Stimulated activated memory B cell treated with anti-CD40 and anti-IgM and Interleukin-4, amounts not matched to agents 10 μg/mL and 1 μg/mL and 100 μg/mL, for 72 hours (primary cell): Measurements from ENCODE around the gene ADORA1.
A peak's percentile ranks its signal among the peaks of the same experiment; 100 is the strongest.

Source experiments
- ATAC-seq: fragments of 150-1000 bp; cut with Tn5 transposase; 2 replicates; pipeline ENCODE4 v1.10.0; 2021
- H3K27ac Mint-ChIP-seq: one replicate; pipeline ENCODE4 v1.8.0; 2022; ENCODE audit warnings: mild to moderate bottlenecking, mixed read lengths
- H3K27me3 Mint-ChIP-seq: one replicate; pipeline ENCODE4 v1.8.0; 2022; ENCODE audit warnings: mixed read lengths
- H3K36me3 Mint-ChIP-seq: one replicate; pipeline ENCODE4 v1.8.0; 2022; ENCODE audit warnings: mixed read lengths
- H3K4me1 Mint-ChIP-seq: one replicate; pipeline ENCODE4 v1.8.0; 2022; ENCODE audit warnings: mixed read lengths
- H3K4me3 Mint-ChIP-seq: one replicate; pipeline ENCODE4 v1.8.0; 2022; ENCODE audit warnings: mild to moderate bottlenecking, moderate library complexity, mixed read lengths
- H3K9me3 Mint-ChIP-seq: one replicate; pipeline ENCODE4 v1.8.0; 2022; ENCODE audit warnings: mixed read lengths

The ADORA1 gene

DNA sequence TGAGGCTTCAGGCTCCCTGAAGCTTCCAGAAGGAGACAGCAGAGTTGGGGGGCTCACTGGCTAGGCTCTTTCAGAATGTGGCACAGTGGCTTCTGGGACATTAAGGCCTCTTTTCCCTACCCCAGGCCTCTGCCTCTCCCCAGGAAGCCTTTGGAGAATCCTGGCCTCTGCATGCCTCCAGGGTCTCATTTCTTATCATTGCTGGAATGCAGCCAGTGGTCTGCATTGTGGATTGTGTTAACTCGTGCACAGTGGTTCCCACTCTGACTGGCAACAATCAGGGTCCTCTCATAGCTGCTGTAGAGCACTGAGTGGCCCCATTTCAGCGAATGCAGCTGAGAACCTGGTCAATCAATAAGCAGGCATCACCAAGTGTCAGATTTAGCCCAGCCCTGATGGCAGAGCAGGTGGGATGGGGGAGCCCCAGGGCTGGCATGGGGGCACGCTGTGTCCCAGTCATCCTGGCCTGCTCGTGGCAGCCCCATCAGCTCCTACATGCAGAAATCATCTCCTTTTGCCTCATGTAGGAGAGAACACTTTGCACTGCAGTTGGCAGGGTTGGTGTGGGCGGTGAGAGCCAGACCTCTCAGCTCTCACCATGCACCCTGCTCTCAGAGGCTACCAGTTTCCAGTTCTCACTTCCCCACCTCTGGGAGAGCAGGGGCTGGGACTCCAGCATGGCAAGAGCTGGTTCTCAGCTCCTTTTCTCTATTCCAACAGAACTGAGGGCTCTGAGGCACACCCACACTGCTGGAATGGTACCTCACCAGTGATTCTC, 13.4 kb downstream of the ADORA1 start:
- Mint-ChIP-seq H3K9me3 (no peaks in the 10 kb centered on the region), H3K4me3 (no peak overlapping the region), H3K36me3 (no peaks in the 10 kb centered on the region), H3K27me3 (peaks cover 26% of the 10 kb centered on the region), H3K27ac (no peak overlapping the region), H3K4me1 (peaks cover 4% of the 10 kb centered on the region)
- peak; percentile 67 for ATAC-seq

DNA sequence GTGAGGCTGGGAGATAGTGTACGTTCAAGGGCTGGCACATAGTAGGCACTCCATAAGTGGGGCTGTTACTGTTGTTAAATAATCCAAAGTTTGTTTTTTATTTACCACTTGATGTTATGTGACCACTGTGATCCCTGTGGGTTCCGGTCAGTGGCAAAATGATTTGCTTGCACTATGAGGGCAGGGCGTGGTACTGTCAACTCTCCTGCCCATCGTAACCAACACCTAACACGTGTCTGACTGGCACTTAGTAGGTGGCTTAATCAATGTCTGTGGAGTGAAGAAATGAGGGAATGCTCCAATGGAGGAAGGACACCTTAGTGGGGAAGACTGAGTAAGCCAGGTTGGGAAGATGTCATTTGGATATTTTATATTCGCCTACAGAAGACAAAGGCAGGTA, 14.6 kb downstream of the ADORA1 start:
- H3K4me3 Mint-ChIP-seq: no peak overlapping the region
- ATAC-seq: no peak
- H3K4me1 Mint-ChIP-seq: no peaks in the 10 kb centered on the region
- peaks cover 15% of the 10 kb centered on the region for H3K27me3 Mint-ChIP-seq
- H3K36me3 Mint-ChIP-seq: no peaks in the 10 kb centered on the region
- no peak overlapping the region for H3K27ac Mint-ChIP-seq
- no peaks in the 10 kb centered on the region for H3K9me3 Mint-ChIP-seq

GRCh38 chr1:203142684-203143408, 15.3 kb downstream of the ADORA1 start:
- H3K27me3 Mint-ChIP-seq: peaks cover 11% of the 10 kb centered on the region
- H3K36me3 Mint-ChIP-seq: no peaks in the 10 kb centered on the region
- no peaks in the 10 kb centered on the region for H3K9me3 Mint-ChIP-seq
- ATAC-seq: no peak
- H3K27ac Mint-ChIP-seq: no peak overlapping the region
- no peak overlapping the region for H3K4me3 Mint-ChIP-seq
- no peaks in the 10 kb centered on the region for H3K4me1 Mint-ChIP-seq

DNA sequence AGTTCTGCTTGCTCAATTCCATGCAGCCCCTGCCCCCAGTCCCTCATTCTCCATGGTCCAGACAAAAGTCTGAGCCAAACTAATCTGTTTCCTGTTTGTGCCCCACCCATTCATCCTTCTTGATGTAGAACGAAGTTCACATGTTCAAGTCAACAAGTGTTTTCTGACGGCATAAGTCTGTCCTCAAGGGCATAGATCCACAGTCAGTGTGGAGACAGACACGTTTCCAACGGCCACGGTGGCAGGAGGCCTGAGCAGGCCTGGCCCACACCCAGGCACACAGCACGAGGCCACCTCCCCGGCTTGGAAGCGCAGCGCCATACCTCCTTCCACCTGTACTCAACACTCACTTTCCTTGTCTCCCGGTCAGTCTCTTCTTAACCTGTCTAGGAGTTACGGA, 16.1 kb downstream of the ADORA1 start:
- Mint-ChIP-seq H3K36me3 (no peaks in the 10 kb centered on the region), H3K4me3 (no peak overlapping the region), H3K27ac (no peak overlapping the region), H3K4me1 (no peaks in the 10 kb centered on the region), H3K9me3 (no peaks in the 10 kb centered on the region), H3K27me3 (peaks cover 11% of the 10 kb centered on the region)
- no peak for ATAC-seq

DNA sequence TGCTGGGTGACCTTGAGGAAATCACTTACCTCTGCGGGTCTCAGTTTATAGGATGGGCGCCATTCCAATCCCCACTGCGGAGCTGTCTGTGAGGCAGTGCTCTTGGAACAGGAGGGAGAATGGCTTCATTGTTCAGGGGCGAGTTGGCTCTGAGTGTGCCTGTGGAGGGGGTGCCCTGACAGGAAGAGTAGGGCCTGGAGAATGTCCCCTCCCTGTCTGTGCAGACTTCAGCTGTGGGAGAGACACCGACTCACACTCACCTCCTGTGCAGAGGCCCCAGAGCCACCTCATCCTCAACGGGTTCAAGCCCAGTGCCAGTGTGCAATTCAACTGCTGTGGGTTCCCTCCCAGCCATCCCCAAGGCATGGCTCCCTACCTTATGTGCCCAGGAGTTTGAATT, 17.1 kb downstream of the ADORA1 start:
- H3K9me3 Mint-ChIP-seq: no peaks in the 10 kb centered on the region
- H3K4me1 Mint-ChIP-seq: no peaks in the 10 kb centered on the region

DNA sequence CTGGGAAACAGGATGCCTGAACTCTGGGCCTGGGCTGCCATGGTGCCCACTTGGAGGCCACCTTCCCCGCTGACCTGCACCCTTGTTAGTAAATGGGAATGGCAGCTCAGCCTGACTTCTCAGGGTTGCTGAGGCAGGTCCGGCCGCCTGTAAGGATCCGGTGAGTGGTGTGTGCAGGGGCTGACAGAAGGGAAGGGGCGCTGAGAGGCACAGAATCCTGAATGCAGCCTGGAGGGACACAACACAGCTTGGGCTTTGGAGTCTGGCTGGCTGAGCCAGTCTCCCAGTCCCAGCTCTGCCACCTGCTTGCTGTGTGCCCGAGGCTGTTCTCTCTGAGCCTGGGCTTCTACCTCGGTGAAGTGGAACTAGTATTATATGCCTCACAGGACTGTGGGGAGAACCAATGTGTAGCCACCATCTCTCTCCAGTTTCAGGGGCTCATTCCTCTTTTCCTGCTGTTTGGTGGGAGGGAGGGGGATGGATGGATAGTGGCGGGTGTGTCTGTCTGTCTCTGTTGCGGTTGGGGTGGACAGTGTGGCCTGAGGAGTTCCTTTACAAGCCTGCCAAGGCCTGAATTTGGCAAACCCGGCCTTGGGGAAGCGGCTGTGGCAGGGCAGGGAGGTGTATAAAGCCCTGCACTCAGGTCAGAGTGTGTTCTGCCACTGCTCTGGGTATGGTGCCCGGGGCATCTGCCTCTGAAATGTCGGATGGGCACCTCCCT, 18.0 kb downstream of the ADORA1 start:
- H3K4me1 Mint-ChIP-seq: no peaks in the 10 kb centered on the region
- no peak overlapping the region for H3K4me3 Mint-ChIP-seq
- no peak for ATAC-seq
- no peaks in the 10 kb centered on the region for H3K36me3 Mint-ChIP-seq
- no peaks in the 10 kb centered on the region for H3K9me3 Mint-ChIP-seq
- H3K27ac Mint-ChIP-seq: no peak overlapping the region
- peaks cover 16% of the 10 kb centered on the region for H3K27me3 Mint-ChIP-seq

More for the DNA sequence above, 17.1 kb downstream of the ADORA1 start:
- ATAC-seq: no peak
- H3K27me3 Mint-ChIP-seq: peaks cover 11% of the 10 kb centered on the region
- H3K36me3 Mint-ChIP-seq: no peaks in the 10 kb centered on the region
- no peak overlapping the region for H3K4me3 Mint-ChIP-seq
- H3K27ac Mint-ChIP-seq: no peak overlapping the region

- no peak for ATAC-seq
- Mint-ChIP-seq H3K27ac (no peak overlapping the region), H3K27me3 (peaks cover 21% of the 10 kb centered on the region), H3K4me3 (no peak overlapping the region), H3K9me3 (no peaks in the 10 kb centered on the region), H3K4me1 (no peaks in the 10 kb centered on the region), H3K36me3 (no peaks in the 10 kb centered on the region)
Measured at GRCh38 chr1:203146042-203146369, 18.5 kb downstream of the ADORA1 start.

- peaks cover 23% of the 10 kb centered on the region for H3K27me3 Mint-ChIP-seq
- no peak overlapping the region for H3K27ac Mint-ChIP-seq
- no peaks in the 10 kb centered on the region for H3K9me3 Mint-ChIP-seq
- H3K4me1 Mint-ChIP-seq: no peaks in the 10 kb centered on the region
- no peaks in the 10 kb centered on the region for H3K36me3 Mint-ChIP-seq
- H3K4me3 Mint-ChIP-seq: no peak overlapping the region
- no peak for ATAC-seq
Measured at GRCh38 chr1:203146537-203146936, 19.0 kb downstream of the ADORA1 start.

DNA sequence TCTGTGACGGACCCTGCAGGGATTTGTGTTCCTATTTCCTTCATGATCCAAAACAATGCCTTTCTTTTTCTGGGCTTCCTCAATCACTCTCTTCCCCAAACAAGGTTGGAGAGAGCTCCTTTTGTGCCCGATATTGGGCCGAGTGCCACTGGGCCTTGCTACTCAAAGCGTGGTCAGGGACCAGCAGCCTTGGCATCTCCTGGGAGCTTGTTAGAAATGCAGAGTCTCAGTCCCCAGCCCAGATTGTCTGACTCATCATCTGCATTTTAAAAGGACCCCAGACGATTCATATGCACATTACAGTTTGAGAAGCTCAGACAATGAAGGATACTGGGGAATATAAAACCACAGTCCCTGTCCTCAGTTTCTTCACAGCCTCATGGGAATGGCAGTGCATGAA, 19.9 kb downstream of the ADORA1 start:
- Mint-ChIP-seq H3K4me3 (no peak overlapping the region), H3K9me3 (no peaks in the 10 kb centered on the region), H3K27ac (no peak overlapping the region), H3K27me3 (peaks cover 31% of the 10 kb centered on the region), H3K4me1 (no peaks in the 10 kb centered on the region), H3K36me3 (no peaks in the 10 kb centered on the region)
- ATAC-seq: no peak

DNA sequence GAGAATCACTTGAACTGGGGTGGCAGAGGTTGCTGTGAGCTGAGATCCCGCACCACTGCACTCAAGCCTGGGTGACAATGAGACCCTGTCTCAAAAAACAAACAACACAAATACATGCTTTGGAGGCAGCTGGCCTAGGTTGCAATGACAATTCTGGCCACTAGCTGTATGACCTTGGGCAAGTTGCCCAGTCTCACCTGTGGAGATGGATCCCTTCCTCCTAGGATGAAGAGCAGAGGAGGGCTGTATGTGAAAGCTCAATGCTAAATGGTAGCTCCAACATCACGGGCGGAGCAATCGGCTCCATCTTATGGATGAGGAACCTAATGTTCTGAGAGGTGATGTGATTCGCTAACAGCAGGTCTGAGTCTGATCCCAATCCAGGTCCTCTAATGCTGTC, 20.6 kb downstream of the ADORA1 start:
- ATAC-seq: no peak
- H3K27ac Mint-ChIP-seq: no peak overlapping the region
- no peaks in the 10 kb centered on the region for H3K36me3 Mint-ChIP-seq
- H3K4me1 Mint-ChIP-seq: no peaks in the 10 kb centered on the region
- H3K4me3 Mint-ChIP-seq: no peak overlapping the region
- H3K9me3 Mint-ChIP-seq: no peaks in the 10 kb centered on the region
- H3K27me3 Mint-ChIP-seq: peaks cover 35% of the 10 kb centered on the region

- no peak overlapping the region for H3K27ac Mint-ChIP-seq
- no peaks in the 10 kb centered on the region for H3K9me3 Mint-ChIP-seq
- ATAC-seq: no peak
- no peak overlapping the region for H3K4me3 Mint-ChIP-seq
- no peaks in the 10 kb centered on the region for H3K36me3 Mint-ChIP-seq
- no peaks in the 10 kb centered on the region for H3K4me1 Mint-ChIP-seq
- H3K27me3 Mint-ChIP-seq: peaks cover 32% of the 10 kb centered on the region
Measured at GRCh38 chr1:203148579-203148978, 21.1 kb downstream of the ADORA1 start.

- H3K27me3 Mint-ChIP-seq: peaks cover 30% of the 10 kb centered on the region
- H3K4me1 Mint-ChIP-seq: no peaks in the 10 kb centered on the region
- no peak overlapping the region for H3K27ac Mint-ChIP-seq
- H3K4me3 Mint-ChIP-seq: no peak overlapping the region
- no peaks in the 10 kb centered on the region for H3K36me3 Mint-ChIP-seq
- H3K9me3 Mint-ChIP-seq: no peaks in the 10 kb centered on the region
- no peak for ATAC-seq
Measured at GRCh38 chr1:203149188-203149840, 21.8 kb downstream of the ADORA1 start.

- ATAC-seq: no peak
- H3K27me3 Mint-ChIP-seq: peaks cover 32% of the 10 kb centered on the region
- no peak overlapping the region for H3K4me3 Mint-ChIP-seq
- no peak overlapping the region for H3K27ac Mint-ChIP-seq
- no peaks in the 10 kb centered on the region for H3K36me3 Mint-ChIP-seq
- no peaks in the 10 kb centered on the region for H3K4me1 Mint-ChIP-seq
- no peaks in the 10 kb centered on the region for H3K9me3 Mint-ChIP-seq
Measured at GRCh38 chr1:203150511-203151297, 23.2 kb downstream of the ADORA1 start.

DNA sequence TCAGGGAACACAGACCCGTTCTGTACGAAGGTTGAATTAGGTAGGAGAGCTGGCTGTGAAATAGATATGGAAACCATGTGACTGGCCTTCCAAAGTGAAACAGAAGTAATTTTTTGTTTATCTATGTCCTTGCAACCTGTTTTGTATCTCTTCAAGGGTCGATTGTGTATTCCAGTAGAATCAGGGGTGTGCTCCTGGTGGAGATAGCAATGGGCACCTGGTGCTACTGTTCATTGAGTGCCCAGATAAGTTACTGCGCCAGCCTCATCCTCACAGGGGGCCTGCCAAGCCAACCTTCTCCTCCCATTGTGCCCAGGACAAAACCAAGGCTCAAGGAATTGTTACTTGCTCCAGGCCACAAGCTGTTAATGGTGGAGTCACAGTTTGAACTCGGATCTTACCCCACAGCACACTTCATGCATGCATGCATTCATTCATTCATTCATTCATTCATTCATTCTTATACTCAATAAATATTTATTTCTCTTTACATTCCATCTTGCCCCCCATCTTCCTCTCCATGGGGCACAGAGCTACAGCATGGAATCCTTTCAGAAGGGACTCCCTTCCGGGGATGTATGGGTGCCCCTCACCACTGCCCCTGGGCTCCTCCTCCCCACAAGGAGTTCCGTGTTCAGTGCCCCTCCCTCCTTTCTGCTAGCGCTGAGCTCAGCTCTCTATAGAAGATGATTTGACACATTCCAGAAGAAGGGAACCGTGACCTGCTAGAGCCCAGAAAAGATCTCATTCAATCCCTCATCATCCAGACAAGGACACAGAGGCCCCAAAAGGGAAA, 24.0 kb downstream of the ADORA1 start:
- no peak for ATAC-seq
- H3K27ac Mint-ChIP-seq: no peak overlapping the region
- no peaks in the 10 kb centered on the region for H3K9me3 Mint-ChIP-seq
- H3K4me3 Mint-ChIP-seq: no peak overlapping the region
- no peaks in the 10 kb centered on the region for H3K4me1 Mint-ChIP-seq
- peaks cover 32% of the 10 kb centered on the region for H3K27me3 Mint-ChIP-seq
- H3K36me3 Mint-ChIP-seq: no peaks in the 10 kb centered on the region
